H1 (cell line): Measurements from ENCODE around the gene GPR37. TPM values are rescaled to one million over a fixed set of nuclear protein-coding genes. Genes with fewer than 3 reads are reported as not detected.

Experiments
- CTCF ChIA-PET: fragments of 300-600 bp; sonication (Branson Sonifier 250); formaldehyde crosslinking; loops from one replicate; lab custom pipeline; 2021; ENCODE audit not compliant: partially characterized antibody; lab: Charles Lee
- POLR2A ChIA-PET: fragments of 300-600 bp; sonication (Branson Sonifier 250); formaldehyde crosslinking; loops from one replicate; lab custom pipeline; 2021; ENCODE audit warnings: inconsistent platforms; ENCODE audit not compliant: partially characterized antibody; lab: Charles Lee
- DNase-seq, 2 experiments: peaks; one replicate each; pipeline versions ENCODE4 v3.0.0 to v3.0.0-alpha.2; 2010 to 2022; ENCODE audit warnings: low spot score in 2 of 2, low read depth in 1 of 2, mixed read lengths in 1 of 2
- FAIRE-seq: peaks from 2 replicates; lab custom pipeline; 2011; peaks lifted over from hg19 to GRCh38; lab: Jason Lieb, UNC
- H2AFZ ChIP-seq: 2 replicates; pipeline ENCODE4 v1.8.1; 2012; ENCODE audit warnings: low read length, inconsistent platforms
- H2AK5ac ChIP-seq: 2 replicates; pipeline ENCODE4 v1.6.1; 2013; ENCODE audit warnings: low read depth, low read length
- H2BK120ac ChIP-seq: replicated peaks from 2 replicates; pipeline ENCODE3; 2013; ENCODE audit warnings: low read depth, low read length, inconsistent platforms
- H2BK12ac ChIP-seq: 2 replicates; pipeline ENCODE4 v1.6.1; 2013; ENCODE audit warnings: low read depth, low read length
- H2BK15ac ChIP-seq: 2 replicates; pipeline ENCODE4 v1.6.1; 2013; ENCODE audit warnings: low read length
- H2BK20ac ChIP-seq: 2 replicates; pipeline ENCODE4 v1.6.1; 2013; ENCODE audit warnings: low read length
- H2BK5ac ChIP-seq: 2 replicates; pipeline ENCODE4 v1.6.1; 2013; ENCODE audit warnings: low read depth, low read length
- H3K14ac ChIP-seq: 2 replicates; pipeline ENCODE4 v1.6.1; 2013; ENCODE audit warnings: inconsistent platforms; ENCODE audit not compliant: insufficient read length
- H3K18ac ChIP-seq: 2 replicates; pipeline ENCODE4 v1.6.1; 2013; ENCODE audit warnings: low read length; ENCODE audit errors: extremely low read depth
- H3K23ac ChIP-seq: 2 replicates; pipeline ENCODE4 v1.6.1; 2013; ENCODE audit warnings: inconsistent platforms; ENCODE audit not compliant: insufficient read length
- H3K23me2 ChIP-seq: 2 replicates; pipeline ENCODE4 v1.6.1; 2013; ENCODE audit warnings: low read depth, low read length
- H3K27ac ChIP-seq: 2 replicates; pipeline ENCODE4 v1.6.1; 2011; ENCODE audit warnings: low read depth, low read length, inconsistent platforms
- H3K27me3 ChIP-seq, 4 experiments: replicated peaks in 1 of 4; 1 replicate in 1 of 4; 2 replicates in 3 of 4; pipeline versions ENCODE4 v1.6.1 to v1.8.1; 2011 to 2013; ENCODE audit warnings: low read length in 3 of 4, mild to moderate bottlenecking in 3 of 4, inconsistent platforms in 2 of 4, mixed read lengths in 2 of 4, moderate library complexity in 1 of 4; ENCODE audit not compliant: control insufficient read depth in 3 of 4, insufficient read depth in 3 of 4; ENCODE audit errors: extremely low read depth in 1 of 4
- H3K36me3 ChIP-seq, 4 experiments: 2 replicates each; pipeline versions ENCODE4 v1.6.1 to v1.8.1; 2011 to 2013; ENCODE audit warnings: mild to moderate bottlenecking in 4 of 4, low read length in 3 of 4, moderate library complexity in 2 of 4, control low read depth in 1 of 4, inconsistent platforms in 1 of 4; ENCODE audit not compliant: insufficient read depth in 4 of 4, control insufficient read depth in 2 of 4
- H3K4ac ChIP-seq: replicated peaks from 2 replicates; pipeline ENCODE3; 2013; ENCODE audit warnings: low read length, low read depth, mixed read lengths, inconsistent platforms; ENCODE audit not compliant: insufficient read length
- H3K4me1 ChIP-seq, 4 experiments: replicated peaks in 1 of 4; 1 replicate in 1 of 4; 2 replicates in 3 of 4; pipeline versions ENCODE4 v1.6.1 to v1.8.1; 2011 to 2013; ENCODE audit warnings: low read length in 3 of 4, inconsistent platforms in 2 of 4, mixed read lengths in 1 of 4; ENCODE audit not compliant: insufficient read depth in 4 of 4, control insufficient read depth in 3 of 4
- H3K4me2 ChIP-seq, 2 experiments: 2 replicates each; pipeline versions ENCODE4 v1.6.1 to v1.8.1; 2011 to 2013; ENCODE audit warnings: low read depth in 2 of 2, low read length in 2 of 2, control low read depth in 1 of 2, inconsistent platforms in 1 of 2, mild to moderate bottlenecking in 1 of 2; ENCODE audit not compliant: insufficient read depth in 1 of 2
- H3K4me3 ChIP-seq, 4 experiments: fragments of 200-600, 300-600 bp in 1 of 4; sonication (generic), shearing (Covaris generic), sonication (Bioruptor Twin) in 1 of 4; 2 replicates each; pipeline versions ENCODE4 v1.5.1 to v1.8.1; 2011 to 2016; ENCODE audit warnings: low read length in 4 of 4, low read depth in 3 of 4, control low read depth in 2 of 4, inconsistent platforms in 2 of 4, mild to moderate bottlenecking in 2 of 4, mixed read lengths in 1 of 4, moderate library complexity in 1 of 4; ENCODE audit not compliant: insufficient read depth in 2 of 4; ENCODE audit errors: extremely low read depth in 1 of 4
- H3K56ac ChIP-seq: replicated peaks from 2 replicates; pipeline ENCODE3; 2013; ENCODE audit warnings: low read depth, mild to moderate bottlenecking, mixed read lengths, low read length, inconsistent platforms; ENCODE audit not compliant: insufficient read length
- H3K79me1 ChIP-seq: 2 replicates; pipeline ENCODE4 v1.6.1; 2013; ENCODE audit warnings: low read depth, low read length, control low read depth
- H3K79me2 ChIP-seq, 2 experiments: 2 replicates each; pipeline versions ENCODE4 v1.6.1 to v1.8.1; 2012 to 2013; ENCODE audit warnings: low read length in 2 of 2, mild to moderate bottlenecking in 2 of 2, inconsistent platforms in 1 of 2; ENCODE audit not compliant: insufficient read depth in 2 of 2, control insufficient read depth in 1 of 2
- H3K9ac ChIP-seq, 4 experiments: replicated peaks in 1 of 4; 1 replicate in 1 of 4; 2 replicates in 3 of 4; pipeline versions ENCODE4 v1.6.1 to v1.8.1; 2011 to 2013; ENCODE audit warnings: low read depth in 3 of 4, low read length in 3 of 4, control low read depth in 2 of 4, mild to moderate bottlenecking in 2 of 4, moderate library complexity in 2 of 4, inconsistent platforms in 1 of 4; ENCODE audit errors: extremely low read depth in 1 of 4
- H3K9me3 ChIP-seq, 2 experiments: 2 replicates each; pipeline versions ENCODE4 v1.6.1 to v1.8.1; 2012 to 2013; ENCODE audit warnings: mild to moderate bottlenecking in 2 of 2, moderate library complexity in 2 of 2, control low read depth in 1 of 2, inconsistent platforms in 1 of 2, low read depth in 1 of 2, low read length in 1 of 2, mixed read lengths in 1 of 2; ENCODE audit not compliant: insufficient read depth in 2 of 2
- H4K20me1 ChIP-seq, 2 experiments: replicated peaks in 1 of 2; 2 replicates each; pipeline versions ENCODE3 to v1.8.1; 2011 to 2013; ENCODE audit warnings: inconsistent platforms in 2 of 2, low read length in 2 of 2, mild to moderate bottlenecking in 1 of 2; ENCODE audit not compliant: insufficient read depth in 2 of 2, control insufficient read depth in 1 of 2
- H4K5ac ChIP-seq: 2 replicates; pipeline ENCODE4 v1.6.1; 2013; ENCODE audit warnings: low read length, low read depth, mixed read lengths, inconsistent platforms; ENCODE audit not compliant: insufficient read length
- H4K8ac ChIP-seq: 2 replicates; pipeline ENCODE4 v1.8.0; 2013; ENCODE audit warnings: mild to moderate bottlenecking, moderate library complexity, low read length, inconsistent platforms; ENCODE audit not compliant: insufficient read depth; ENCODE audit errors: extremely low read depth
- H4K91ac ChIP-seq: replicated peaks from 2 replicates; pipeline ENCODE3; 2013; ENCODE audit warnings: low read length, mixed read lengths, inconsistent platforms; ENCODE audit not compliant: insufficient read length
- ASH2L ChIP-seq: fragments of 200-600, 300-600 bp; sonication (generic); IDR thresholded peaks from one replicate; pipeline ENCODE4 v1.7.1; 2017; ENCODE audit warnings: low read length
- ATF2 ChIP-seq: IDR thresholded peaks from 2 replicates; pipeline ENCODE4 v1.6.1; 2012; ENCODE audit warnings: low read length, inconsistent platforms
- BRCA1 ChIP-seq: IDR thresholded peaks from 2 replicates; pipeline ENCODE4 v1.6.1; 2012; ENCODE audit warnings: low read depth, low read length, improper control_type of control experiment
- CEBPB ChIP-seq: IDR thresholded peaks from 2 replicates; pipeline ENCODE4 v1.6.1; 2012; ENCODE audit warnings: low read depth, low read length
- KDM1A ChIP-seq: fragments of 200-600, 300-600 bp; sonication (generic); IDR thresholded peaks from 2 replicates; pipeline ENCODE4 v1.7.1; 2016; ENCODE audit warnings: mild to moderate bottlenecking, low read length, borderline replicate concordance
- KDM4A ChIP-seq: IDR thresholded peaks from one replicate; pipeline ENCODE4 v1.7.1; 2012; ENCODE audit warnings: low read depth, mild to moderate bottlenecking, moderate library complexity, low read length, inconsistent platforms; ENCODE audit not compliant: severe bottlenecking
- USF2 ChIP-seq: IDR thresholded peaks from 2 replicates; pipeline ENCODE4 v1.6.1; 2011; ENCODE audit warnings: low read length, improper control_type of control experiment
- WGBS, 2 experiments: shearing (Covaris generic) in 1 of 2; methylation state at CpG; one replicate each; pipeline versions ENCODE4 v1.1.6 to v1.1.7; 2013 to 2015; ENCODE audit warnings: low lambda C conversion rate in 2 of 2, mixed read lengths in 2 of 2, inconsistent platforms in 1 of 2, low coverage in 1 of 2, missing lambda C conversion rate in 1 of 2; ENCODE audit not compliant: insufficient replicate concordance in 2 of 2, insufficient coverage in 1 of 2, insufficient read length in 1 of 2; ENCODE audit errors: extremely low coverage in 1 of 2, missing lambda C conversion rate in 1 of 2; 5-methylcytosine and 5-hydroxymethylcytosine counted together
- polyA plus RNA-seq, 7 experiments: library from polyadenylated mRNA; depleted of rRNA in 3 of 7; stranded (reverse) in 5 of 7; unstranded in 2 of 7; fragments of >200 nt in 5 of 7; fragments of 200-250 nt in 2 of 7; gene quantifications; 1 replicate in 5 of 7; 2 replicates in 1 of 7; 4 replicates in 1 of 7; pipeline versions ENCODE4 v1.2.1 to v1.2.3, GENCODE V29; 2011 to 2013; ENCODE audit warnings: missing spikeins in 2 of 7, mixed read lengths in 2 of 7
- total RNA-seq: library from RNA; stranded (reverse); fragmentation: NEBNext Ultra II Directional; extraction: Animal tissue kit (Norgen Biotek cat#: 25700); gene quantifications from 2 replicates; pipeline ENCODE4 v1.2.1, GENCODE V29; 2021

The GPR37 gene
- total and polyA plus RNA-seq, 2 of the 8 experiments (the other 6 are each of a cell fraction or from before 2014, with no cell fraction given) = 1.5 to 17.4 TPM

- CTCF ChIA-PET = no interaction called here
- no peak overlapping the region for H3K27ac ChIP-seq
- TF ChIP-seq BRCA1 = no peak
- TF ChIP-seq KDM4A = no peak
- TF ChIP-seq KDM1A = no peak
- no peak for TF ChIP-seq ATF2
- no peak for TF ChIP-seq CEBPB
- TF ChIP-seq USF2 = no peak
- no peak for TF ChIP-seq ASH2L
Measured at GRCh38 chr7:124792696-124793095, 27.1 kb upstream of the GPR37 start.

More at GRCh38 chr7:124792696-124793095, 27.1 kb upstream of the GPR37 start:
- no peak overlapping the region for H2BK20ac ChIP-seq
- H3K79me1 ChIP-seq = no peaks in the 10 kb centered on the region
- FAIRE-seq (no peak), DNase-seq (no peak)
- no peaks in the 10 kb centered on the region for H3K36me3 ChIP-seq
- no peak overlapping the region for H2AK5ac ChIP-seq
- H3K4ac ChIP-seq = no peak overlapping the region
- no peaks in the 10 kb centered on the region for H3K4me1 ChIP-seq
- no peaks in the 10 kb centered on the region for H3K27me3 ChIP-seq
- H4K91ac ChIP-seq = no peak overlapping the region
- H2AFZ ChIP-seq = no peak overlapping the region
- no peak overlapping the region for H3K4me3 ChIP-seq
- H2BK12ac ChIP-seq = no peak overlapping the region
- no peak overlapping the region for H3K18ac ChIP-seq
- WGBS, 2 experiments = 82% methylated on average over 3 of the region's 3 CpGs; no CpG with 5 or more reads in 1 of the 2 experiments
- no peak overlapping the region for H3K23ac ChIP-seq
- POLR2A ChIA-PET = no interaction called here
- no peaks in the 10 kb centered on the region for H3K79me2 ChIP-seq
- no peak overlapping the region for H3K9ac ChIP-seq
- H3K9me3 ChIP-seq = no peaks in the 10 kb centered on the region
- no peak overlapping the region for H4K8ac ChIP-seq
- no peak overlapping the region for H3K14ac ChIP-seq
- H2BK5ac ChIP-seq = no peak overlapping the region
- no peaks in the 10 kb centered on the region; the same call in 1 of the 2 replicates for H3K23me2 ChIP-seq
- H3K4me2 ChIP-seq = no peak overlapping the region
- no peak overlapping the region for H2BK15ac ChIP-seq
- no peak overlapping the region for H3K56ac ChIP-seq
- H4K20me1 ChIP-seq = no peaks in the 10 kb centered on the region
- H4K5ac ChIP-seq = no peak overlapping the region
- no peak overlapping the region for H2BK120ac ChIP-seq
